WTC11 (cell line): ENCODE measurements around the gene HHIPL1. TPM values are rescaled to one million over a fixed set of nuclear protein-coding genes. Genes with fewer than 3 reads are reported as not detected.

Source experiments
- ATAC-seq: fragments of 200-7000 bp; cut with Tn5 transposase; 2 replicates; pipeline ENCODE4 v1.10.0; 2021; ENCODE audit warnings: mild to moderate bottlenecking, moderate library complexity
- CTCF ChIA-PET: fragments of 300-600 bp; sonication (Branson Sonifier 250); formaldehyde crosslinking; loops from one replicate; lab custom pipeline; 2021; ENCODE audit warnings: antibody characterized with exemption; lab: Charles Lee
- POLR2A ChIA-PET: fragments of 350-600 bp; sonication (Branson Sonifier 250); formaldehyde crosslinking; loops from one replicate; lab custom pipeline; 2021; ENCODE audit warnings: antibody characterized with exemption; lab: Charles Lee
- DNase-seq: peaks from one replicate; pipeline ENCODE4 v3.0.0; 2021; ENCODE audit warnings: low spot score
- H3K27ac Mint-ChIP-seq: 2 replicates; pipeline ENCODE4 v1.8.0; 2021; ENCODE audit warnings: mixed read lengths
- H3K27me3 Mint-ChIP-seq: 2 replicates; pipeline ENCODE4 v1.8.0; 2021; ENCODE audit warnings: low read depth, mild to moderate bottlenecking, moderate library complexity, mixed read lengths
- H3K36me3 Mint-ChIP-seq: 2 replicates; pipeline ENCODE4 v1.8.0; 2021; ENCODE audit warnings: mixed read lengths
- H3K4me1 Mint-ChIP-seq: 2 replicates; pipeline ENCODE4 v1.8.0; 2022; ENCODE audit warnings: mixed read lengths
- H3K4me3 Mint-ChIP-seq: 2 replicates; pipeline ENCODE4 v1.8.0; 2021; ENCODE audit warnings: mild to moderate bottlenecking, moderate library complexity, mixed read lengths
- H3K9me3 Mint-ChIP-seq: 2 replicates; pipeline ENCODE4 v1.8.0; 2021; ENCODE audit warnings: mixed read lengths
- CREB1 ChIP-seq: sonication (generic); formaldehyde crosslinking; IDR thresholded peaks from 2 replicates; pipeline ENCODE4 v1.8.0; 2023; ENCODE audit warnings: mild to moderate bottlenecking, missing genetic modification reagents
- CREM ChIP-seq: sonication (generic); formaldehyde crosslinking; IDR thresholded peaks from 2 replicates; pipeline ENCODE4 v1.8.1; 2022; ENCODE audit warnings: mild to moderate bottlenecking, missing genetic modification reagents, moderate library complexity
- IRF2 ChIP-seq: sonication (generic); formaldehyde crosslinking; IDR thresholded peaks from 2 replicates; pipeline ENCODE4 v1.8.0; 2022; ENCODE audit warnings: low read depth, missing genetic modification reagents, borderline replicate concordance
- JAZF1 ChIP-seq: fragments of 250-450 bp; sonication (Bioruptor Pico); IDR thresholded peaks from 2 replicates; pipeline ENCODE4 v1.9.0; 2021; ENCODE audit warnings: moderate library complexity, mild to moderate bottlenecking, inconsistent platforms
- KAT7 ChIP-seq: sonication (generic); formaldehyde crosslinking; IDR thresholded peaks from 2 replicates; pipeline ENCODE4 v1.8.1; 2023; ENCODE audit warnings: missing genetic modification reagents, mild to moderate bottlenecking, borderline replicate concordance
- NR2C2 ChIP-seq: sonication (generic); formaldehyde crosslinking; IDR thresholded peaks from 2 replicates; pipeline ENCODE4 v1.8.0; 2022; ENCODE audit warnings: mild to moderate bottlenecking, missing genetic modification reagents
- OVOL2 ChIP-seq: fragments of 250-450 bp; sonication (Bioruptor Pico); IDR thresholded peaks from 2 replicates; pipeline ENCODE4 v1.9.0; 2021; ENCODE audit warnings: mild to moderate bottlenecking, borderline replicate concordance
- PREB ChIP-seq: sonication (generic); formaldehyde crosslinking; IDR thresholded peaks from 2 replicates; pipeline ENCODE4 v1.8.1; 2022; ENCODE audit warnings: mild to moderate bottlenecking, missing genetic modification reagents, moderate library complexity, borderline replicate concordance
- PRRX2 ChIP-seq: fragments of 250-450 bp; sonication (Bioruptor Pico); IDR thresholded peaks from 2 replicates; pipeline ENCODE4 v1.8.0; 2021; ENCODE audit warnings: mild to moderate bottlenecking
- RELA ChIP-seq: sonication (generic); formaldehyde crosslinking; IDR thresholded peaks from 2 replicates; pipeline ENCODE4 v1.8.1; 2022; ENCODE audit warnings: missing genetic modification reagents, mild to moderate bottlenecking, borderline replicate concordance
- TCF7 ChIP-seq: sonication (generic); formaldehyde crosslinking; IDR thresholded peaks from 2 replicates; pipeline ENCODE4 v1.8.0; 2022; ENCODE audit warnings: mild to moderate bottlenecking, low read depth, missing genetic modification reagents, moderate library complexity
- TP53 ChIP-seq: sonication (generic); formaldehyde crosslinking; IDR thresholded peaks from 2 replicates; pipeline ENCODE4 v1.8.1; 2023; ENCODE audit warnings: mild to moderate bottlenecking, missing genetic modification reagents
- ZBTB21 ChIP-seq: sonication (generic); formaldehyde crosslinking; IDR thresholded peaks from 2 replicates; pipeline ENCODE4 v1.8.1; 2023; ENCODE audit warnings: mild to moderate bottlenecking, missing genetic modification reagents, borderline replicate concordance
- ZNF138 ChIP-seq: sonication (generic); formaldehyde crosslinking; conservative IDR thresholded peaks from 2 replicates; pipeline ENCODE4 v1.8.1; 2022; ENCODE audit warnings: mild to moderate bottlenecking, moderate library complexity, missing genetic modification reagents
- ZNF416 ChIP-seq: fragments of 250-450 bp; sonication (Bioruptor Pico); IDR thresholded peaks from 2 replicates; pipeline ENCODE4 v1.9.0; 2021; ENCODE audit warnings: mild to moderate bottlenecking, inconsistent platforms
- total RNA-seq: library from RNA; stranded (reverse); gene quantifications from 3 replicates; pipeline ENCODE4 v1.2.3, GENCODE V29; 2021
- TF ChIP-seq, protein P1 (sequence below): sonication (generic); formaldehyde crosslinking; IDR thresholded peaks from 2 replicates; pipeline ENCODE4 v1.8.0; 2022; ENCODE audit warnings: mild to moderate bottlenecking, missing genetic modification reagents
- TF ChIP-seq, protein P2 (sequence below): fragments of 250-450 bp; sonication (Bioruptor Pico); IDR thresholded peaks from 2 replicates; pipeline ENCODE4 v2.1.2; 2022; ENCODE audit warnings: mild to moderate bottlenecking, moderate library complexity
- TF ChIP-seq, protein P3 (sequence below): fragments of 250-450 bp; sonication (Bioruptor Pico); IDR thresholded peaks from 2 replicates; pipeline ENCODE4 v1.8.0; 2021; ENCODE audit warnings: mild to moderate bottlenecking
- TF ChIP-seq, protein P4 (sequence below): sonication (generic); formaldehyde crosslinking; IDR thresholded peaks from 2 replicates; pipeline ENCODE4 v1.8.1; 2023; ENCODE audit warnings: mild to moderate bottlenecking, missing genetic modification reagents
- TF ChIP-seq, protein P5 (sequence below): sonication (generic); formaldehyde crosslinking; IDR thresholded peaks from 2 replicates; pipeline ENCODE4 v1.8.1; 2022; ENCODE audit warnings: low read depth, missing genetic modification reagents, borderline replicate concordance
- TF ChIP-seq, protein P6 (sequence below): fragments of 200-600 bp; IDR thresholded peaks from 2 replicates; pipeline ENCODE4 v1.8.0; 2022; ENCODE audit warnings: antibody characterized with exemption
- TF ChIP-seq, protein P7 (sequence below): sonication (generic); formaldehyde crosslinking; IDR thresholded peaks from 2 replicates; pipeline ENCODE4 v1.8.0; 2022; ENCODE audit warnings: missing genetic modification reagents

HHIPL1 gene
- total RNA-seq, 1 experiment from 2014 or later = 1.5 TPM

DNA sequence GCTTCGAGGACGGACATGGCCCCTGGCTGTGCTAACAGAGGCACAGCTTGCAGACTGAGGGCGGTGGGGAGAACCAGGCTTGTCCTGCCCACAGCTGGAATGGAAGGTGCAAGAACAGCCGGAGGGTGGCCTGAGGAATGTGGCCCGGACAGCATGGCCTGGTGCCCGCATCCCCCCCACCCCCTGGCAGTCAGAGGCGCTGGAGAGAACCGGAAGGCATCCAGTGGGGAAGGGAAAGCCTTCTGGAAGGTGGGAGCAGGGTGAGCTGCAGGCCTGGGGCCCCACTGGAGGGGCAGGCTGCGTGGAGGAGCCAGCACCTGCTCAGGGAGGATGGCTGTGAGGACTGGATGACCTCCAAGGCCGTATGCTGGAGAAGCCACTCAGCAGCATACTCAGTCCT, 31.0 kb downstream of the HHIPL1 start:
- H3K27me3 Mint-ChIP-seq = peaks cover 3% of the 10 kb centered on the region; the same call in 1 of the 2 replicates
- CTCF ChIA-PET = no interaction called here
- TF ChIP-seq, protein P1, sequence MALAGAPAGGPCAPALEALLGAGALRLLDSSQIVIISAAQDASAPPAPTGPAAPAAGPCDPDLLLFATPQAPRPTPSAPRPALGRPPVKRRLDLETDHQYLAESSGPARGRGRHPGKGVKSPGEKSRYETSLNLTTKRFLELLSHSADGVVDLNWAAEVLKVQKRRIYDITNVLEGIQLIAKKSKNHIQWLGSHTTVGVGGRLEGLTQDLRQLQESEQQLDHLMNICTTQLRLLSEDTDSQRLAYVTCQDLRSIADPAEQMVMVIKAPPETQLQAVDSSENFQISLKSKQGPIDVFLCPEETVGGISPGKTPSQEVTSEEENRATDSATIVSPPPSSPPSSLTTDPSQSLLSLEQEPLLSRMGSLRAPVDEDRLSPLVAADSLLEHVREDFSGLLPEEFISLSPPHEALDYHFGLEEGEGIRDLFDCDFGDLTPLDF (CRISPR knock-in tag) = no peak
- TF ChIP-seq ZBTB21 (CRISPR knock-in tag) (no peak), CREB1 (no peak), TCF7 (CRISPR knock-in tag) (no peak), TP53 (CRISPR knock-in tag) (no peak), PRRX2 (no peak), ZNF416 (CRISPR knock-in tag) (no peak), JAZF1 (CRISPR knock-in tag) (no peak), ZNF138 (no peak), OVOL2 (no peak)
- TF ChIP-seq, protein P2, sequence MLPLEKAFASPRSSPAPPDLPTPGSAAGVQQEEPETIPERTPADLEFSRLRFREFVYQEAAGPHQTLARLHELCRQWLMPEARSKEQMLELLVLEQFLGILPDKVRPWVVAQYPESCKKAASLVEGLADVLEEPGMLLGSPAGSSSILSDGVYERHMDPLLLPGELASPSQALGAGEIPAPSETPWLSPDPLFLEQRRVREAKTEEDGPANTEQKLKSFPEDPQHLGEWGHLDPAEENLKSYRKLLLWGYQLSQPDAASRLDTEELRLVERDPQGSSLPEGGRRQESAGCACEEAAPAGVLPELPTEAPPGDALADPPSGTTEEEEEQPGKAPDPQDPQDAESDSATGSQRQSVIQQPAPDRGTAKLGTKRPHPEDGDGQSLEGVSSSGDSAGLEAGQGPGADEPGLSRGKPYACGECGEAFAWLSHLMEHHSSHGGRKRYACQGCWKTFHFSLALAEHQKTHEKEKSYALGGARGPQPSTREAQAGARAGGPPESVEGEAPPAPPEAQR (CRISPR knock-in tag) = no peak
- TF ChIP-seq, protein P3, sequence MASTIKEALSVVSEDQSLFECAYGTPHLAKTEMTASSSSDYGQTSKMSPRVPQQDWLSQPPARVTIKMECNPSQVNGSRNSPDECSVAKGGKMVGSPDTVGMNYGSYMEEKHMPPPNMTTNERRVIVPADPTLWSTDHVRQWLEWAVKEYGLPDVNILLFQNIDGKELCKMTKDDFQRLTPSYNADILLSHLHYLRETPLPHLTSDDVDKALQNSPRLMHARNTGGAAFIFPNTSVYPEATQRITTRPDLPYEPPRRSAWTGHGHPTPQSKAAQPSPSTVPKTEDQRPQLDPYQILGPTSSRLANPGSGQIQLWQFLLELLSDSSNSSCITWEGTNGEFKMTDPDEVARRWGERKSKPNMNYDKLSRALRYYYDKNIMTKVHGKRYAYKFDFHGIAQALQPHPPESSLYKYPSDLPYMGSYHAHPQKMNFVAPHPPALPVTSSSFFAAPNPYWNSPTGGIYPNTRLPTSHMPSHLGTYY (CRISPR knock-in tag) = no peak
- TF ChIP-seq, protein P4, sequence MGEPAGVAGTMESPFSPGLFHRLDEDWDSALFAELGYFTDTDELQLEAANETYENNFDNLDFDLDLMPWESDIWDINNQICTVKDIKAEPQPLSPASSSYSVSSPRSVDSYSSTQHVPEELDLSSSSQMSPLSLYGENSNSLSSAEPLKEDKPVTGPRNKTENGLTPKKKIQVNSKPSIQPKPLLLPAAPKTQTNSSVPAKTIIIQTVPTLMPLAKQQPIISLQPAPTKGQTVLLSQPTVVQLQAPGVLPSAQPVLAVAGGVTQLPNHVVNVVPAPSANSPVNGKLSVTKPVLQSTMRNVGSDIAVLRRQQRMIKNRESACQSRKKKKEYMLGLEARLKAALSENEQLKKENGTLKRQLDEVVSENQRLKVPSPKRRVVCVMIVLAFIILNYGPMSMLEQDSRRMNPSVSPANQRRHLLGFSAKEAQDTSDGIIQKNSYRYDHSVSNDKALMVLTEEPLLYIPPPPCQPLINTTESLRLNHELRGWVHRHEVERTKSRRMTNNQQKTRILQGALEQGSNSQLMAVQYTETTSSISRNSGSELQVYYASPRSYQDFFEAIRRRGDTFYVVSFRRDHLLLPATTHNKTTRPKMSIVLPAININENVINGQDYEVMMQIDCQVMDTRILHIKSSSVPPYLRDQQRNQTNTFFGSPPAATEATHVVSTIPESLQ (CRISPR knock-in tag) = no peak
- TF ChIP-seq, protein P5, sequence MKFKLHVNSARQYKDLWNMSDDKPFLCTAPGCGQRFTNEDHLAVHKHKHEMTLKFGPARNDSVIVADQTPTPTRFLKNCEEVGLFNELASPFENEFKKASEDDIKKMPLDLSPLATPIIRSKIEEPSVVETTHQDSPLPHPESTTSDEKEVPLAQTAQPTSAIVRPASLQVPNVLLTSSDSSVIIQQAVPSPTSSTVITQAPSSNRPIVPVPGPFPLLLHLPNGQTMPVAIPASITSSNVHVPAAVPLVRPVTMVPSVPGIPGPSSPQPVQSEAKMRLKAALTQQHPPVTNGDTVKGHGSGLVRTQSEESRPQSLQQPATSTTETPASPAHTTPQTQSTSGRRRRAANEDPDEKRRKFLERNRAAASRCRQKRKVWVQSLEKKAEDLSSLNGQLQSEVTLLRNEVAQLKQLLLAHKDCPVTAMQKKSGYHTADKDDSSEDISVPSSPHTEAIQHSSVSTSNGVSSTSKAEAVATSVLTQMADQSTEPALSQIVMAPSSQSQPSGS (CRISPR knock-in tag) = no peak
- TF ChIP-seq, protein P6, sequence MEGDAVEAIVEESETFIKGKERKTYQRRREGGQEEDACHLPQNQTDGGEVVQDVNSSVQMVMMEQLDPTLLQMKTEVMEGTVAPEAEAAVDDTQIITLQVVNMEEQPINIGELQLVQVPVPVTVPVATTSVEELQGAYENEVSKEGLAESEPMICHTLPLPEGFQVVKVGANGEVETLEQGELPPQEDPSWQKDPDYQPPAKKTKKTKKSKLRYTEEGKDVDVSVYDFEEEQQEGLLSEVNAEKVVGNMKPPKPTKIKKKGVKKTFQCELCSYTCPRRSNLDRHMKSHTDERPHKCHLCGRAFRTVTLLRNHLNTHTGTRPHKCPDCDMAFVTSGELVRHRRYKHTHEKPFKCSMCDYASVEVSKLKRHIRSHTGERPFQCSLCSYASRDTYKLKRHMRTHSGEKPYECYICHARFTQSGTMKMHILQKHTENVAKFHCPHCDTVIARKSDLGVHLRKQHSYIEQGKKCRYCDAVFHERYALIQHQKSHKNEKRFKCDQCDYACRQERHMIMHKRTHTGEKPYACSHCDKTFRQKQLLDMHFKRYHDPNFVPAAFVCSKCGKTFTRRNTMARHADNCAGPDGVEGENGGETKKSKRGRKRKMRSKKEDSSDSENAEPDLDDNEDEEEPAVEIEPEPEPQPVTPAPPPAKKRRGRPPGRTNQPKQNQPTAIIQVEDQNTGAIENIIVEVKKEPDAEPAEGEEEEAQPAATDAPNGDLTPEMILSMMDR = no peak
- TF ChIP-seq, all 79 proteins: peak for 0
- H3K9me3 Mint-ChIP-seq = peaks cover 20% of the 10 kb centered on the region
- ATAC-seq (no peak), DNase-seq (no peak)
- H3K27ac Mint-ChIP-seq = no peak overlapping the region
- H3K36me3 Mint-ChIP-seq = peaks cover 8% of the 10 kb centered on the region
- POLR2A ChIA-PET = interaction anchor here (0.7 kb wide), 1 partner anchor 99 kb away, joined by 4 read pairs; no protein-coding TSS in a partner anchor
- peaks cover 24% of the 10 kb centered on the region for H3K4me1 Mint-ChIP-seq
- no peak overlapping the region for H3K4me3 Mint-ChIP-seq

- peaks cover 8% of the 10 kb centered on the region for H3K36me3 Mint-ChIP-seq
- H3K4me3 Mint-ChIP-seq = no peak overlapping the region
- CTCF ChIA-PET = no interaction called here
- POLR2A ChIA-PET = interaction anchor here (0.7 kb wide), 1 partner anchor 98 kb away, joined by 4 read pairs; no protein-coding TSS in a partner anchor
- H3K9me3 Mint-ChIP-seq = peaks cover 20% of the 10 kb centered on the region
- H3K27ac Mint-ChIP-seq = no peak overlapping the region
- DNase-seq (no peak), ATAC-seq (no peak)
- H3K4me1 Mint-ChIP-seq = peaks cover 17% of the 10 kb centered on the region
- peaks cover 1% of the 10 kb centered on the region; the same call in 1 of the 2 replicates for H3K27me3 Mint-ChIP-seq
- TF ChIP-seq KAT7 (CRISPR knock-in tag) = no peak
- TF ChIP-seq RELA (CRISPR knock-in tag) = no peak
- no peak for TF ChIP-seq PREB (CRISPR knock-in tag)
- TF ChIP-seq NR2C2 (CRISPR knock-in tag) = no peak
- no peak for TF ChIP-seq JAZF1 (CRISPR knock-in tag)
- no peak for TF ChIP-seq IRF2
- TF ChIP-seq, protein P7, sequence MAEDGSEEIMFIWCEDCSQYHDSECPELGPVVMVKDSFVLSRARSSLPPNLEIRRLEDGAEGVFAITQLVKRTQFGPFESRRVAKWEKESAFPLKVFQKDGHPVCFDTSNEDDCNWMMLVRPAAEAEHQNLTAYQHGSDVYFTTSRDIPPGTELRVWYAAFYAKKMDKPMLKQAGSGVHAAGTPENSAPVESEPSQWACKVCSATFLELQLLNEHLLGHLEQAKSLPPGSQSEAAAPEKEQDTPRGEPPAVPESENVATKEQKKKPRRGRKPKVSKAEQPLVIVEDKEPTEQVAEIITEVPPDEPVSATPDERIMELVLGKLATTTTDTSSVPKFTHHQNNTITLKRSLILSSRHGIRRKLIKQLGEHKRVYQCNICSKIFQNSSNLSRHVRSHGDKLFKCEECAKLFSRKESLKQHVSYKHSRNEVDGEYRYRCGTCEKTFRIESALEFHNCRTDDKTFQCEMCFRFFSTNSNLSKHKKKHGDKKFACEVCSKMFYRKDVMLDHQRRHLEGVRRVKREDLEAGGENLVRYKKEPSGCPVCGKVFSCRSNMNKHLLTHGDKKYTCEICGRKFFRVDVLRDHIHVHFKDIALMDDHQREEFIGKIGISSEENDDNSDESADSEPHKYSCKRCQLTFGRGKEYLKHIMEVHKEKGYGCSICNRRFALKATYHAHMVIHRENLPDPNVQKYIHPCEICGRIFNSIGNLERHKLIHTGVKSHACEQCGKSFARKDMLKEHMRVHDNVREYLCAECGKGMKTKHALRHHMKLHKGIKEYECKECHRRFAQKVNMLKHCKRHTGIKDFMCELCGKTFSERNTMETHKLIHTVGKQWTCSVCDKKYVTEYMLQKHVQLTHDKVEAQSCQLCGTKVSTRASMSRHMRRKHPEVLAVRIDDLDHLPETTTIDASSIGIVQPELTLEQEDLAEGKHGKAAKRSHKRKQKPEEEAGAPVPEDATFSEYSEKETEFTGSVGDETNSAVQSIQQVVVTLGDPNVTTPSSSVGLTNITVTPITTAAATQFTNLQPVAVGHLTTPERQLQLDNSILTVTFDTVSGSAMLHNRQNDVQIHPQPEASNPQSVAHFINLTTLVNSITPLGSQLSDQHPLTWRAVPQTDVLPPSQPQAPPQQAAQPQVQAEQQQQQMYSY (CRISPR knock-in tag) = no peak
- TF ChIP-seq CREM (CRISPR knock-in tag) = no peak
Observed at GRCh38 chr14:99676657-99677056, 31.7 kb downstream of the HHIPL1 start.
